H1 (cell line): ENCODE measurements around the gene UNC119. TPM values are rescaled to one million over a fixed set of nuclear protein-coding genes. Genes with fewer than 3 reads are reported as not detected.

ENCODE experiments used
- CHD7 ChIP-seq: fragments of 300-600 bp; sonication (generic); IDR thresholded peaks from 2 replicates; pipeline ENCODE4 v1.7.1; 2012; ENCODE audit warnings: low read length, moderate library complexity, mild to moderate bottlenecking, inconsistent platforms; ENCODE audit not compliant: insufficient replicate concordance
- POLR2AphosphoS5 ChIP-seq: IDR thresholded peaks from 2 replicates; pipeline ENCODE4 v1.6.1; 2011; ENCODE audit warnings: low read depth, low read length
- SAP30 ChIP-seq: fragments of 300-600 bp; sonication (generic); IDR thresholded peaks from 2 replicates; pipeline ENCODE4 v1.7.1; 2012; ENCODE audit warnings: low read length, moderate library complexity, mild to moderate bottlenecking, inconsistent platforms; ENCODE audit not compliant: insufficient read depth, insufficient replicate concordance
- SIRT6 ChIP-seq: IDR thresholded peaks from one replicate; pipeline ENCODE4 v1.7.1; 2012; ENCODE audit warnings: low read length, inconsistent platforms
- SIX5 ChIP-seq: IDR thresholded peaks from 2 replicates; pipeline ENCODE4 v1.6.1; 2011; ENCODE audit warnings: mild to moderate bottlenecking, low read depth, low read length
- SP1 ChIP-seq: IDR thresholded peaks from 2 replicates; pipeline ENCODE4 v1.6.1; 2011; ENCODE audit warnings: low read depth, low read length
- SRF ChIP-seq: IDR thresholded peaks from 2 replicates; pipeline ENCODE4 v1.6.1; 2011; ENCODE audit warnings: mild to moderate bottlenecking, low read depth, low read length, moderate library complexity
- TAF7 ChIP-seq: optimal IDR thresholded peaks from 2 replicates; pipeline ENCODE3; 2011; ENCODE audit warnings: low read depth, mild to moderate bottlenecking, inconsistent platforms, low read length, moderate library complexity, borderline replicate concordance
- polyA plus RNA-seq, 7 experiments: library from polyadenylated mRNA; depleted of rRNA in 3 of 7; stranded (reverse) in 5 of 7; unstranded in 2 of 7; fragments of >200 nt in 5 of 7; fragments of 200-250 nt in 2 of 7; gene quantifications; 1 replicate in 5 of 7; 2 replicates in 1 of 7; 4 replicates in 1 of 7; pipeline versions ENCODE4 v1.2.1 to v1.2.3, GENCODE V29; 2011 to 2013; ENCODE audit warnings: missing spikeins in 2 of 7, mixed read lengths in 2 of 7
- total RNA-seq: library from RNA; stranded (reverse); fragmentation: NEBNext Ultra II Directional; extraction: Animal tissue kit (Norgen Biotek cat#: 25700); gene quantifications from 2 replicates; pipeline ENCODE4 v1.2.1, GENCODE V29; 2021

The UNC119 gene
- total and polyA plus RNA-seq, 2 of the 8 experiments (the other 6 are each of a cell fraction or from before 2014, with no cell fraction given), result 43.5 to 94.4 TPM

- no peak for TF ChIP-seq CHD7
- no peak for TF ChIP-seq SIX5
- TF ChIP-seq SP1, result no peak
- TF ChIP-seq SAP30, result no peak
- no peak for TF ChIP-seq SRF
- no peak for TF ChIP-seq TAF7
- TF ChIP-seq SIRT6, result no peak
- TF ChIP-seq POLR2AphosphoS5, result no peak
- TF ChIP-seq, all 59 proteins: peak for 0
These were observed 6.5 kb downstream of the UNC119 start (continued) for GRCh38 chr17:28545787-28546415.
